Islet precursor cell (in vitro differentiated cells): ENCODE measurements around the gene ADCK2.
"Not testable (repeated sequence)": the region's sequence is repeated elsewhere in the genome, so short reads cannot be mapped to it uniquely, and the experiment has no call there.

Experiments
- DNase-seq: peaks from one replicate; pipeline ENCODE4 v3.0.0-alpha.2; 2018

Gene ADCK2

GRCh38 chr7:140674899-140675701 is 2.4 kb downstream of the ADCK2 start:
- DNase-seq = peak; percentile 79

DNA sequence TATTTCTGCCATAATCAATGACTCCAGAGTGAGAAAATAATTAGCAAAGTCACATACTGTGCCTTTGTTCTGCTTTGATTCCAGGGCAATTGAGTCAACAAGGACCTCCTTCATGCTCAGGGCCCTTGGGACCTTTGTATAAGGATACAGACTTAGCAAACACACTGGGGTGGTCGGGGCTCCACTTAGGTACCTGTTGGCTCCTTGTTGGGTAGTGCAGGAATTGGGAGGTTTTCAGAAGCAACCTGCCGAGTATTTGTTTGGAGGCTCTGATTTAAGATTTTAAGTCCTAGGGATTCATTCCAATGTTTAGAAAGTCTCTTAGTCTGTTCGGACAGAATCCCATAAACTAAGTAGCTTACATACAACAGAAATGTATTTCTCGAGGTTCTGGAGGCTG is 3.0 kb downstream of the ADCK2 start:
- DNase-seq = no peak

DNA sequence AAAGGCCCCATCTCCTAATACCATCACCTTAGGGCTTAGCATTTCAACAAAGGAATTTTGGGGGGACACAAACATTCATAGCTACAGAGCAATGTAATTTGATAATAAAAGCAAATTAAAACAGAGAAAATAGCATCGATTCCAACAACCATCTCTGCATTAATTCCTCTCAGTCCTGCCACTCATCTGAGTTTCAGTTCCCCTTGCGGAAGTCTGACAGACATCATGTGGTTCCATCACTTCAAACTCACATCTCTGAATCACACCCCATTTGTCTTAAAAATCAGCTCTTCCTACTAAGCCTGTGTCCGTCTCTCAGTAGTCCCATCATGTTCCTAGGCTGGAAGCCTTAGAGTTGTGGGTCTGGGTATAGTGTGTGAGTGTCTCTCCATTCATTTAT is 3.6 kb downstream of the ADCK2 start:
- no peak for DNase-seq

GRCh38 chr7:140676956-140677355 is 4.2 kb downstream of the ADCK2 start:
- not testable (repeated sequence) for DNase-seq

GRCh38 chr7:140677496-140677895 is 4.8 kb downstream of the ADCK2 start:
- no peak for DNase-seq

DNA sequence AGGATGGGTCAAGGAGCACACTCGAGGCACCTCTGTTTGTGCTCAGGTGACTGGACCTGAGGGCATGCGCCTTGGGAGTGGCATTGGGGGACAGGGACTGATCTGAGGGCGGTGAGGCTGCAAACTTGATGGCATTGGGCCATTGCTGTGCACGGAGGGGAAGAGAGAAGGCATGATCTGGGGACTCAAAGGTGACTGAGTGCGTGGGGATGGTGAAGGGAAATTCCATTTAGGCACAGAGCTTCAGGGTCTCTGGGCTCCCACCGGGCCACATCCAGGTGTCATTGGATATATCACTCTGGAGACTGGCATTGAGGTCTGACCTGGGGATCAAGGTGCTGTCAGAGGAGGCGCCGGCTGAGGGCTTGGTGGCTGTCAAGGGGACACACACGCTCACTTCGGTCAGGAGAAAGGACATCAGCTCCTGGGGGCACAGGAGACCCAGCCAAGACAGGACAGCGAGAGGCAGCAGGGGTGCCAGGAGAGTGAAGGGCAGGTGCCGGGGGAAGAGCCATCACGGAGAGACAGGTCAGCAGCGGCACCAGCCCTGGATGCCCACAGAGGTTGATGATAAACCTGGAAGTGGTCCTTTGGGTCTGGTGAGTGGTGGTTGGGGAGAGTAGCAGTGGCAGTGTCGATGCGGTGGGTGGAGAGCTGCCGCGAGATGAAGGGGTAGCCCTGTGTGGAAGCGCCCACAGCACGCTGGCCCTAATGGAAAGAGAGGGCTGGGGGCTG is 5.5 kb downstream of the ADCK2 start:
- DNase-seq = no peak

DNA sequence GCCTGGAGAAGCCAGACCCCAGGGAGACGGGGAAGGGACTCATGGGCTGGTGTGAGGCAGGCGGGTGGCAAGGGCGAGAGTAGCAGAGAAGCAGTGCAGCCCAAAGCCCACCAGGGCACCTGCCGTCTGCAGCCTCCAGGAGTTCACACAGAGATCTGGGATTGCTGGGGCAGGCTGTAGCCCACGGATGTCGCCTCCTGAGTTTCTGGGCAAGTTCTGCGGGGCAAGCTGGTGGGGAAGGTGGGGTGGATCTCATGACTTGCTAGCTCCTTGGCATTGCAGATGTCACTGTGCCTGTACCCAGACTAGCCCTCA is 6.0 kb downstream of the ADCK2 start:
- no peak for DNase-seq

DNA sequence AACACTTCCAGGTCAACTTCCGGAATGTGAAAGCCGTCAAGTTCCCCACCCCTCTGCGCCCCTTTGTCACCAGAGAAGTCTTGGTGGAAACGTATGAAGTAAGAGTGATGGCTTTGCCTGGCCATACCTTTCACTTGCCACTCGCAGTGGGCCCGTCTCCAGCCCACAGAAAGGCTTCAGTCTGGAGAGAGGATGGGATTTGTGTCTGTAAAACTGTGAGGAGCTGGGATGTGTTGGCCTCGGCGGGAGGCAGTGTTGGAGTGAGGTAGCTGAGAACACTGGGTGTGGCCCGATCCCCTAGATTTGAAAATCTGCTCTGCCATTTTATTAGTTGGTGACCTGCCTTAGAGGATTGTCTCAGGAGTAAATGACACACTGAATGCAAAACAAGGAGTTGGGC is 6.4 kb downstream of the ADCK2 start:
- no peak for DNase-seq

DNA sequence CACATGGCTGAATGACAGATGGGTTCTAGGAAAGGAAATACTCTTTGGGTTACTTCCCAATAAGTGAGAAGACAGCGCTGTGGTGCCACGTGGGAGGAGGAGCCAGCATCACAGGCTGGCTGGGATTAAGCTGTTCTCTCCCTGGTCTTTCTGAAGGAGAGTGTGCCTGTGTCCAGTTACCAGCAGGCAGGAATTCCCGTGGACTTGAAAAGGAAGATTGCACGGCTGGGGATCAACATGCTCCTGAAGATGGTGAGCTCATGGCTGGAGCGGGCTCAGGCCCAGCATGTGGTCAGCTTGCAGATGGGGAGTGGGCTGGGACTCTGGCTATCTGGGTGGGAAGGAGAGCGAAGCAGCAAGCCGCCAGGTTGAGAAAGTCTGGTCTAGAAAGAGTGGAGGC is 8.1 kb downstream of the ADCK2 start:
- DNase-seq = no peak

DNA sequence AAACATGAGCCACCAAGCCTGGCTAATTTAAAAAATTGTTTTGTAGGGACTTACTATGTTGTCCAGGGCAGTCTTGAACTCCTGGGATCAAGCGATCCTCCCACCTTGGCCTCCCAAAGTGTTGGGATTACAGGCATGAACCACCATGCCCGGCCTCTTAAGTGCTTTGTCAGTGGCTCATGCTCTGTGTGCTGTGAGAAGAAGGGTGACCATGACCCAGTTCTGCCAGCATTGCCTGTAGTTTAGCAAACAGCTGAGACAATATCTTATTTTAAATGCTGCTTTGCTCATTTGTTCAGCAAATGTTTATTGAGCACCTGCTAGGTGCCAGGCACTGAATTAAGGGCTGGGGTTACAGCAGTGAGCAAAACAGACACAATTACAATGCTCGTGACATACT is 9.0 kb downstream of the ADCK2 start:
- no peak for DNase-seq

- DNase-seq = no peak
These were observed 10.9 kb downstream of the ADCK2 start for GRCh38 chr7:140683657-140684056.

- peak; percentile 47 for DNase-seq
These were observed 11.6 kb downstream of the ADCK2 start for GRCh38 chr7:140684066-140684950.

DNA sequence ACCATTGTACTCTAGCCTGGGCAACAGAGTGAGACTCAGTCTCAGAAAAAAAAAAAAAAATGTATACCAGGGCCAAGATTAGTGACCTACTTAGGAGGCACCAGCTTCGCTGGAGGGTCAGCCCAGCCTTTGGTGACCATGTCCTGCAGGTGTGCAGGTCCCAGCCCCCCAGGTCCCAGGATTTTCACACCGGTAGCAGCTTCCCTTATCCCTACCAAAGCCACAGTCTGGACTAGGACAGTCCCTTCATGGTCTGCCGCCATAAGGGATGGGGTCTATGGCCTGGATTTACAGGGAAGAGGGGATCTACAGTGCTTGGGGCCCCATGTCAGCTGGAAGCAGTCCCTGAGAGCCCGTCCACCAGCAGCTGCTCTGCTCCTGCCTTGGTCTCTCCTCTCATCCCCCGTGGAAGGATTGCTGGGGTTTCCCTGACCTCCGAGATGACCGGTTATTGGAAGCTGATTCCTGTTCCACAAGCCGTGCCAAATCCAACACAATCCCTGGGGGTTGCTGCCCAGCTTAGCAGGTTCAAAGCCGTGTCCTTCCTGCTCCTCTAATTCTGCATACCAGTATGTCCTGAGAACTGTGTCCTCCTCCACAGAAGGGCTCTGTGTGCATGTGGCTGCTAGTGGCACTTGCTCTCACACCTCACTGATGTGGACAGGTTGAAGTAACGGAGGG is 12.8 kb downstream of the ADCK2 start:
- DNase-seq = peak; percentile 36

DNA sequence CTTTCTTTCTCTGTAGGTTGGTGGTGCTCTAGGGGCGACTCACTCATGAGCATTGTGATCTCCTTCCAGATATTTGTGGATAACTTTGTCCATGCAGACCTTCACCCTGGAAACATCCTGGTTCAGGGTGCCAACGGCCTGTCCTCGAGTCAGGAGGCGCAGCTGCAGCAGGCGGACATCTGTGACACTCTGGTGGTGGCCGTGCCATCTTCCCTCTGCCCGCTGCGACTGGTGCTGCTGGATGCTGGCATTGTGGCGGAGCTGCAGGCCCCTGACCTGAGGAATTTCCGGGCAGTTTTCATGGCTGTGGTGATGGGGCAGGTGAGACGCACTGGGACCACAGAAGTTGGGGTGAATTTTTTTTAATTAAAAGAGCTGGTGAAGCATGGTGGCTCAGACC is 14.2 kb downstream of the ADCK2 start:
- DNase-seq = peak; percentile 38

DNA sequence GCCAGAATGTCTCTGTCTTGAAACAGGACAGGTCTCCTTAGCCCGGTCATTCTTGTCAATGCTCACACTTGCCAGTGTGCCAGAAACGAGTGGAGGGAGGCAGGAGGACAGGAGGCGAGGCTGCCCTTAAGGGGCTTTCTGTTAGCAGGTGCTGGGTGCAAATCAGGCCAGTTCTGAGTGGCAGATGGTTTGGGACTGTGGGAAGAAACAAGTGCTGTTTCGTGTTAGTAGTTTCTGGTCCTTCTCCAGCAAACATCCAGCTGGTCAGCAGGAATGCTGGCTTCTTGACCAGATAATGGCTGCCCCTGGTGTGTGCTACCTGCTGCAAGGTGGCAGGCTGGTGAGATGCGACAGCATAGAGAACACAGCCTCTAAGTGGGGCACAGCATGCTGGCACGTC is 15.6 kb downstream of the ADCK2 start:
- peak; percentile 34 for DNase-seq

DNA sequence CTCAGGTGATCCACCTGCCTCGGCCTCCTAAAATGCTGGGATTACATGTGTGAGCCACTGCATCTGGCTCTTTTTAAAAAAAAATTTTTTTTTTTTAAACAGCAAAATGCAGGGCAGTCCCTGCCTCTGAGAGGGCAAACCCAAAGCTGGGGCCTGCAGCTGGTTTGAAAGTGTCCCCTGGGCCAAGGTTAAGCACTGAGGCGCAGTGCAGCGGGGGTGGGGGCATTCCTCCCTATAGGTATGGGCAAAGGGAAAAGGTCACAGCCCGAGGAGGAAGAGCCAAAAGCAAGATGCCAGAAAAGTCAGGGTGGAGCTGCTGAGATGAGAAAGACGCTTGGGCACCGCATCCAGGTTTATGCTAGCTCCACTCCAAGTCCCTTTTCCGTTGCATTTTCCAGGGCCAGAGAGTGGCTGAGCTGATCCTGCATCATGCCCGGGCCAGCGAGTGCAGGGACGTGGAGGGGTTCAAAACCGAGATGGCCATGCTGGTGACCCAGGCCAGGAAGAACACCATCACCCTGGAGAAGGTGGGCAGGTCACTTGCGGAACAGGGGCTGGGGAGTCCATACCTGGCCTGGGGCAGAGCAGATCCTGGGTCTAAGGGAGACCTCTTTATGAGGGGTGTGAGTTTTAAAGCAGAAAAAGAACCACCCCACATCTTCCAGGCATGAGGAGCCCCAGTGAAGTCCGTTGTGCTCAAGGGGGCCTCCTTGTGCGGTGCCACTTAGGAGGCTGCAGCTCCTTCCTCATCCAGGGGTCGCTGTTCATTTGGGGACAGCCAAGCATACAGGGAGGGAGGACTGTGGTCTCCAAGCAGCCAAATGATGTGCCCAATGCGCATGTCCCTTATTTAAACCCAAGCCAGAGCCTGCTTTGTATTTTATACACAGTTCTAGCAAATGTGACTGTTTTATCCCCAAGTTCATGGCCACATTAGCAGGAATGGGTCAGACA is 16.7 kb downstream of the ADCK2 start:
- DNase-seq = peak; percentile 41

- no peak for DNase-seq
These were observed 18.8 kb downstream of the ADCK2 start for GRCh38 chr7:140691376-140692045.

- DNase-seq = not testable (repeated sequence)
These were observed 21.1 kb downstream of the ADCK2 start for GRCh38 chr7:140693849-140694248.

DNA sequence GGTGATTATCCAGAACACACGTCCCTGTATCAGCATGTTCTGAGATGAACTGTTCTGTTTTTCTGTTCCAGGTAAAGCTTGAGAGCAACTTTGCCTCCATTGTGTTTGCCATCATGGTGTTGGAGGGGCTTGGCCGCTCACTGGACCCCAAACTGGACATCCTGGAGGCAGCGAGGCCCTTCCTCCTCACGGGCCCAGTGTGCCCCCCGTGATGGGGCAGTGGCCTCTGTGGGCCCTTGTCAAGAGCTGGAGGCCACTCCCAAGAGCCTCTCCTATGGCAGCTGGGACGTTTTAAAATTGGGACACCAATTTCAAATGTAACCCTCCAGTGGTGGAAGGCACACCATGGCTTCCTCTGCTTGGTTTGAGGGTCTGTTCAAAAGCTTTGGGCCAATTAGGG is 21.8 kb downstream of the ADCK2 start:
- no peak for DNase-seq

GRCh38 chr7:140695381-140695780 is 22.6 kb downstream of the ADCK2 start:
- DNase-seq = peak; percentile 29

DNA sequence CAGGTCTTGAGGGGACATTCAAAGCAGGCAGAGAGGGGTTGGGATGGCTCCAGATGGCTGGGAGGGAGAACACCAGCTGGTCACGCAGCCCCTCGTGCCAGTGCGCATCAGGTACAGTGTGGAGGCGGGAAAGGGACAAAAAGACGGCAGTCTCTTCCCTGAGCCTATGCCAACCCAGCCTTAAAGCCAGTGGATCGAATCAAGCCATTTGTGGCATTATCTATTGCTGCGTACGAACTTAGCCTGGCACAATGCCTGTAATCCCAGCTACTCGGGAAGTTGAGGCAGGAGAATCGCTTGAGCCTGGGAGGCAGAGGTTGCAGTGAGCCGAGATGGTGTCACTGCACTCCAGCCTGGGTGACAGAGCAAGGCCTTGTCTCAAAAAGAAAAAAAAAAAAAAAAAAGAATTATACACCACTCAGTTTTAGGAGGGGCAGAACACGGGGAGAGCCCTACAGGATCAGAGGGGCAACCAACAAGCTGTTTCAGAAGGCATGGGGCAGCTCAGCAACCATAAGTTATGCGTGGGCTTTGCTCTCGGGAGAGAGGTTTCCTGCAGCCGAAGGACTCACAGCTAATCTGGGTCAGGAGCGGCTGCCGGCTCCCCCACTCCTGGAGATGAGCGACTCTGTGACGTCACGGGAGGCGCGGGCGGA is 23.4 kb downstream of the ADCK2 start:
- DNase-seq = peak; percentile 98
